ENCODE measurements around the gene LIMA1.

LIMA1 gene

GRCh38 chr12:50214018-50214417 is 69.3 kb downstream of the LIMA1 start:
- DNase-seq = no peak

- no peak for DNase-seq
Measured at GRCh38 chr12:50213439-50213838, 69.9 kb downstream of the LIMA1 start.

DNA sequence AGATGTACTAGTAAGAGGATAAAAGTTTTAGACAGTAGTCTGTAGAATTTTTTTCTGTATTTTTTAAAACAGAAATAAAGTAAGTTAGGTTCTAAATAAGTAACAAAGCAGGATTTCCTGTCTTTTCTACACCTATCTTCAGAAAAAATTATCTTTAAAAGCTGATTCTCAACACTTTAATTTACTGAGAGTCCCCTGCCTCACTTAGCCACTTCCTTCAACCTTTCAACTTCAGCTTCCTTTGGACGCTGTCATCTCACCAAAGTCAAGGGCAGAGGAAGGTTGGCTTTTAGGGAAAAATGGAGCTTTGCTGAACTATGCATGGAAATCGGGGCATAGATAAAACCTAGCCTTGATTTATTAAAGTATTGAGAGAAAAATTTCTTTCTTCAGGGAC is 71.3 kb downstream of the LIMA1 start:
- no peak for DNase-seq

DNA sequence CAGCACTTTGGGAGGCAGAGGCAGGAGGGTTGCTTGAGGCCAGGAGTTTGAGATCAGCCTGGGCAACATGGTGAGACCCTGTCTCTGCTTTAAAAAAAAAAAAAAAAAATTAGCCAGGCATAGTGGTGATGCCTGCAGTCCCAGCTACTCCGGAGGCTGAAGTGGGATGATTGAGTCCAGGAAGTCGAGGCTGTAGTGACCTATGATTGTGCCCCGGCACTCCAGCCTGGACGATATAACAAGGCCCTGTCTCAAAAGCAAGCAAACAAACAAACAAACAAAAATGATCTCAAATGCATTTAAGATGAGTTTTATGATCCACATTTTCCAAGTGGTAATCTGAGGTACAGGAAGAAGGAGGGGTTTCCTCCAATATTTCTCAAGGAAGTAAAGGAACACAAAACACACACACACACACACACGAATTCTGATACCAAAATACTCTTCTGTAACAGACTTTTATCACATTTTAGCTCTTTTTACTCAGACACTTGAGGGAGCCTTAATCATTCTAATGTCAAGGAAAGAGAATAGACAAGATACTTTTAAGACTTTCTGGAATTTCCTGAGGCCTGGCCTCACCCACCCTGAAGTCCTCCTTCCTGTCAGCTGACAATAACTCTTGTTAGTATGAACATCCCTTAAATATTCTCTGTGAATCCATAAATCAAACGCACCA is 71.8 kb downstream of the LIMA1 start:
- DNase-seq = no peak

- DNase-seq = no peak
Measured at GRCh38 chr12:50207424-50207823, 75.9 kb downstream of the LIMA1 start.

DNA sequence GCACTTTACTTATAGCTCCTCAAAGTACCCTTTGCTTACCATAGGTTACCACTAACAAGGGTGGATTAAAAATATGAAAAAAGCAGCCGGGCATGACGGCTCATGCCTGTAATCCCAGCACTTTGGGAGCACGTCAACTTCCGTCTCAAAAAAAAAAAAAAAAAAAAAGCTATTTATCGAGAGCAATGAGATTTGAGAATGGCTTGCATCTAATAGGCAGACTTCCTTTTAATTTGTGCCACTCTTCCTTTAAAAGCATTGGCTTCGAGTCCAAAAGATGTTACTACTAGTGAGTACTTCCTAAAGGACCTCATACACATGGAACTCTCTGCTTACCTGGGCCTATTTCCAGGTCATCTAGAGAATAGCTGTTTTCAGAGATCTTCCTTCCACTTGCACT is 77.7 kb downstream of the LIMA1 start:
- no peak for DNase-seq

DNA sequence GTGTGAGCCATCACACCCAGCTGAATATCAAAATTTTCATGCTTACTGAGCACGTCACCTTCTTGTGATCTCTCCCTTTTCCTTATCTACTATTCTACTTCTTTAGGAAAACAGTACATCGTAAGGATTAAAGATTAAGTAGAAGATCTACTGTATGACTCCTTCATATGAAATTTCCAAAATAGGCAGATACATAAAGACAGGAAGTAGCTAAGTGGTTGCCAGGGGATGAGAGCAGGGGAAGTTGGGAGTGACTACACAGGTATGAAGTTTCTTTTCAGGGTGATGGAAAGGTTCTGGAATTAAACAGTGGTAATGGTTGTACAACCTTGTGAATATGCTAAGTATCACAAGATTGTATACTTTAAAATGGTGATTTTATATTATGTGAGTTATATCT is 79.6 kb downstream of the LIMA1 start:
- DNase-seq = no peak

GRCh38 chr12:50201987-50202521 is 81.3 kb downstream of the LIMA1 start:
- DNase-seq = no peak

GRCh38 chr12:50200552-50201273 is 82.6 kb downstream of the LIMA1 start:
- DNase-seq = peak; percentile 51

DNA sequence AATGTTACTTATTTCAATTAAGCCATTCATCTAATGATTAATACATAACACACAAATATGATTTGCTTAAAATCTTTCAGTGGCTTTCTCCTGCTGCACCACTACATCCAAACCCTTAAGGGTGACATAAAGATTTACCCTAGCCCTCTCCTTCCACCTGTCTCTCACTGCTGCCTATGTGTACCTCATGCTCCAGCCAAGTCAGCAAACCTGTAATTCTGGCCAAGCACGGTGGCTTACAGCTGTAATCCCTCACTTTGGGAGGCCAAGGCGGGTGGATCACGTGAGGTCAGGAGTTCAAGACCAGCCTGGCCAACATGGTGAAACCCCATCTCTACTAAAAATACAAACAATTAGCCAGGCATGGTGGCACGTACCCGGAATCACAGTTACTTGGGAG is 84.5 kb downstream of the LIMA1 start:
- no peak for DNase-seq

DNA sequence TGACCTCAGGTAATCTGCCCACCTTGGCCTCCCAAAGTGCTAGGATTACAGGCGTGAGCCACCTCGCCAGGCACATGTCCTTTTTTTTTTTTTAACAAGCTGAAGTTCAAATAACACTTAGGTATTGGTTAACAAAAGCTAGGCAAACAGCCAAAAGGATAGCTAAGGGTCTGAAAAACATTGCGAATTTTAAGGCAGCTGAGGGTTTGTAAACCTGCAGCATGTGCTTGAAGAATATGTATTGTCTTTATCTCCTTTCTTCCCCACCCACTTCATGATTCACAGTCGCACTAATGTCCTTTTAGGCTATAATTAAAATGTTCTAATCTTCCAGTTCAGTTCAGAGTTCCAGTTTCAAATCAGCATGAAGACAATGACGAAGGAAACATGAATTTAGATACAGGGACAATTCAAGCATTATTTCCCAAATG is 86.0 kb downstream of the LIMA1 start:
- DNase-seq = no peak

- no peak for DNase-seq
Measured at GRCh38 chr12:50196537-50196936, 86.8 kb downstream of the LIMA1 start.

DNA sequence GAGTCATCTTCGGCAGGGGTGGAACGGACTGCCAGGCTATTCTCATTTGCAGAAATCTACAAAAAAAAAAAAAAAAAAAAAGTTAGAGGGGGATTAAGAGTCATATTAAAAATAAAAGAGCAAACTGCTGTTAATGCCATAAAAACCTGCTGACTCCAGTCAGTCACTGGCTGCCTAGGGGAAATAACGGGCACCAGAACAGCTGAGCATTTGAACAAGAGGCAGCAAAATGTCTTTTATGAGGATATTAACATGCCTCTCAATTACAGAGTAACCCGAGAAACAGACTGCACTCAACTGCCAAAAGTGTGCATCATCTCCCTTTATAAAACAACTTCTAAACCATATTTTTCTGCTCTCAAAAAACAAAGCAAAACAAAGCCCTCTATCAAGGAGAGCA is 87.5 kb downstream of the LIMA1 start:
- DNase-seq = no peak

DNA sequence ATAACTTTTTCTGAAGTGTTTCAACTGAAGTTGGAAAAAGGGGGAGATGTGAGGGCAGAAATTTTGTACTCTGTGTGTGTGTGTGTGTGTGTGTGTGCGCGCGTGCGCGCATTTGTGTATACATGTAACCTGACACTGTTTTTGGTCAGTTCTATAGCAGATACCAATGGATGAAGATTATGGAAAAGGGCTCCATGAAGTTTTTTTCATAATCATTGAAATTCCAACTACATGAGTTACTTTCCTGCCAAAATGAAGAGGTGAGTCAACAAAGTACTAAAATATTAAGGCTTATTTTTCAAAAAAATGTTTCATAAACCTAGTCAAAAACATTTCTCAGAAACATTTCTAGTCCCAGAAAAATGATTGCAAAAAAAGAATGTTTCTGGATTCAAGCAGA is 90.4 kb downstream of the LIMA1 start:
- DNase-seq = no peak

GRCh38 chr12:50192236-50192635 is 91.1 kb downstream of the LIMA1 start:
- no peak for DNase-seq

GRCh38 chr12:50190859-50191258 is 92.5 kb downstream of the LIMA1 start:
- no peak for DNase-seq

- DNase-seq = no peak
Measured at GRCh38 chr12:50188875-50189575, 94.3 kb downstream of the LIMA1 start.

- DNase-seq = no peak
Measured at GRCh38 chr12:50188241-50188781, 95.0 kb downstream of the LIMA1 start.

- DNase-seq = no peak
Measured at GRCh38 chr12:50187084-50187900, 96.0 kb downstream of the LIMA1 start.

GRCh38 chr12:50186681-50187080 is 96.6 kb downstream of the LIMA1 start:
- DNase-seq = no peak

- no peak for DNase-seq
Measured at GRCh38 chr12:50185970-50186663, 97.2 kb downstream of the LIMA1 start.

DNA sequence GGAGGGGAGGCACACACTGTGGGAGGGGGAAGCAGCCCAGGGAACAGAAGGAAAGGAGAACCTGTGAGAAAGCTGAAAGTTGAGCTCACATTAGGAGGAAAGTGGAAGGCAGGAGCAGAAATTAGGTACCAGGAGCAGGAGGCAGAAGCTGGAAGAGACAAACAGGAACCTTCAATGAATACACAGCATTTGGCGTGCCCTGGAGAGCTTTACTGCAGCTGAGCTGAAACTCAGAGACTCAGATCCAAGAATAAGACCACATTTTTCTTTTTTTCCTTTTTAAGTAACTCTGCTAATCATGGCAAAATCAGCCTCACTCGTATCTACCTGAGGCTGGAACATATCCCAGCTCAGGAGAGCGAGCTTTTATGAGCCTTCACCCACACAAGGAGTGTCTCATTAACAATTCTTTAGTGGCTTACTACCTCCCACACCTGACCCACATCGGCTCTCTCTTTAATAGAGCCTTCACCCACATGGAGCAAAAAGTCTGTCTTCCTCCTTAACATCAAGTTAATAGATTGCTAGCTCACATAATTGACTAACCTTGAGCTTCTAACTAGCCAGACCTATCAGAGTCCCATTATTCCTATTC is 97.9 kb downstream of the LIMA1 start:
- no peak for DNase-seq
